Measurements from ENCODE around the gene SETX.

SETX gene

DNA sequence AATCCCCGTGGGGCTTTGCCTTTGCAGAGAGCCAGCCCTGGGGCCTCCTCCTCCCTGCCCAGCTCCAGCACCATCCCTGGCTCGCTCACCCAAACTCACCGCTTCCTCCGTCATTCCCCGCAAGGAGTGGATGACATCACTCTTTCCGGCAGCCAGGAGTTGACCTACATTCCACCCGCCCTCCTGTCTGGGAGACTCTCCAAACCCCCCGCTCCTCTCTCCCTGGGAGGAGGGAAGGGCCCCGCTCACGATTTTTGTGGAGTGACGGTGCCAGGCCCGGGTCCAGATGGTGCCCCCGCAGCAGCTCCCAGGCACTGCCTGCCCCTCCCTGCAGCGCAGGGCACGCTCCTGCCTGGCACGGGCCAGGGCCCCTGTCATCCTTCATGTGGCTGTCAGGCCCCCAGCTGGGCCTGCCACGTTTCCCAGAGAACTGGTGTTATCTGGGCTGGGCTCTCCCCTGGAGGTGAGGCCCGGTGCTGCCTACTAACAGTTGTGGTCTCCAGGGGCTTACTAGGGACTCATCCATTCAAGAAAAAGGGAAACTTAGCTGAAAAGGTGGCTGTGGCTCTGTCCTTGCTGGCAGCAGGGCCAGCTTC lies 140.7 kb downstream of the SETX start:
- peak in 13 of 14 donors; percentile 41 to 96 (median 74) for DNase-seq

DNA sequence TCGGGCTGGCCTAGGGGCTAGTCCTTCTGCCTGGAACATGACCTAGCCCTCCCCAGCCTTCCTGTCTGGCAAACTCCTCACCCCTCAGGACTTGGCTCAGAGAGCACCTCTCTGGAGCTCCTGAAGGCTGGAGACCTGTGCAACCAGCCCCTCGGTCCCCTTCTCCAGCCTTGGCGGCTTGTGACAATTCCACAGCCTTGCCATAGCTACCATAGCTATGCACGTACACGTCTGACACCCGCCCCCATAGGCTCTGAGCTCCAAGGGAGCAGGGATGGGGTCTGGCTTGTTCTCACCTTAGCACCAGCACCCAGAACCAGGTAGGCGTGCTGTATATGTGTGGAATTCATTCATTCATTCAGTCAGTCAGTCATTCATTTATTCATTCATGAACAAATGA lies 143.2 kb downstream of the SETX start:
- DNase-seq: no peak
